NCI-H2107 treated with DMSO at 0.1 percent for 48 hours (cell line): Measurements from ENCODE around the gene DNAJC7.
"Not testable (repeated sequence)": the region's sequence is repeated elsewhere in the genome, so short reads cannot be mapped to it uniquely, and the experiment has no call there.

Source experiments
- DNase-seq: peaks from one replicate; lab custom pipeline; 2025; ENCODE audit not compliant: unreplicated experiment; lab: John Stamatoyannopoulos, UW

Gene DNAJC7

DNA sequence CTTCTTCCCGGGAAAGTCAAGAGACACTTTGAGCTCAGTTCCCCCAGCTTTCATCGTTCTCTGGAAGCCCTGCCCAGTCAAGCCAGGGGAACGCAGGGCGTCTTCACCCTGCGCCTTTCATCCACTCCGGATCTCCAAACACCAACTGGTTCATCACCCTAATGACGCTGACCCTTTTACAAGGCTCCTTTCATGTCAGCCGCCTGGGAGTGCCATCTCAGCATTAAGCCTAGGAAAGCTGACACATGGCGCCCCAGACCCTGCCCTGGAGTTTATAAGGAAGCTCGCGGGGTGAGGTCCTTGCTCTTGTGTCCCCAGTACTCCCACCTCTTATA lies 594 bp upstream of the DNAJC7 start:
- DNase-seq, result no peak

DNA sequence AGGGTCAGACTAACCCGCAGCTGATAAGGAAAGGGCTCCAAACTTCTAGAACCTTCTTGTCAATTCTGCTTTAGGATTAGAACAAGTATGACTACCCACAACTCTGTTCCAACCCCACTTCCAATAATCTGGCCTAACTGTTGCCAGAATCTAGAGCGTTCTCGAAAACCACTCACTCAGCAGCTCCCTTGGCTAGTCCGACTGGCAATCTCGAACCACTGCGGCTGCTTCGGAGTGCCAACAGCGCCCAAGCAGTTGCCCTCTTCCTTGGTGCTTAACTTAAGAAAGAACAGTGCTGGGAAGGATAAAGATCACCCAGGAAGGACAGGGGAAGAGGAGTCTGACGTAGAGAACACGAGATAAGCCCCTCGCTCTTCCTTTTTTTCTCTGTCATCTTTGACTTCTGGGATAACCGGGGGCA lies 818 bp downstream of the DNAJC7 start:
- peak; percentile 10 for DNase-seq

DNA sequence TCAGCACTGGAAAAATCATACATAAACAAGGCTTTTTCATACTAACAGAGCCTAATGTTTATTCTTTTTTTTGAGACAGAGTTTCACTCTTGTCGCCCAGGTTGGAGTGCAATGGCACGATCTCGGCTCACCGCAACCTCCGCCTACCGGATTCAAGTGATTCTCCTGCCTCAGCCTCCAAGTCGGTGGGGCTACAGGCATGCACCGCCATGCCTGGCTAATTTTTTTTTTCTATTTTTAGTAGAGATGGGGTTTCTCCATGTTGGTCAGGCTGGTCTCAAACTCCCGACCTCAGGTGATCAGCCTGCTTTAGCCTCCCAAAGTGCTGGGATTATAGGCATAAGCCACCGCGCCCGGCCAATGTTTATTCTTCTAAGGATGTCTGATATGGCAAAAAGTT lies 3.5 kb downstream of the DNAJC7 start:
- not testable (repeated sequence) for DNase-seq

GRCh38 chr17:42012363-42012762 lies 4.9 kb downstream of the DNAJC7 start:
- DNase-seq, result not testable (repeated sequence)

DNA sequence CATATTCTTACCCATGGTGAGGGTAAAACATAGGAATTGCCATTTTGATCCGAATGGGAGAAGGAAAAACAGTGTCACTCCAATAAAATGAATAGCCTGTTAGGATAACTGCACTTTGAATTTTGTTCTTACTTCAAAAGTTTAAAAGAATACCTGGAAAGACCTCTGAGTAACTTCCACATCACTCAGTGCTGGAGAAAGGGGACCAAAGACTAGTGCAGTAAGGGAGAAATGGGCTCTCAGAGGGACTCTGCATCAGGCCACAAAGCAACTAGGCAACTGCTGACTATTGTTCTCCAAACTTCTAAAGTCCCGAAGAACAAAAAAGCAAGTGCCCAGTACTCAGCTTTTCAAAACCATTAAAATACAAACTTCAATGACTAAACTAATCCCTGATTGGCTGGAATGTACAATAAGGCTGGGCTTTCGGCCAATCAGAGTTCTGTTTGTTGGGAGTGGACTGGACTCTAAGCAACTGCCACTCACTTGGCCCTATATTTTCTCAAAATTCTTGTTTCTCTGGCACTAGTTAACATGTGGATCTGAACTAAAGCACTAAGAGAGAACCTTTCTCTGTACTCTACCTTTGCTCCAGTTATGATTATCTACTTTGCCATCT lies 6.2 kb downstream of the DNAJC7 start:
- DNase-seq, result no peak

GRCh38 chr17:42010266-42010680 lies 7.0 kb downstream of the DNAJC7 start:
- DNase-seq, result not testable (repeated sequence)

- no peak for DNase-seq
Measured at GRCh38 chr17:42009170-42009569, 8.1 kb downstream of the DNAJC7 start.

- no peak for DNase-seq
Measured at GRCh38 chr17:42005166-42005565, 12.1 kb downstream of the DNAJC7 start.

GRCh38 chr17:42002792-42003301 lies 14.4 kb downstream of the DNAJC7 start:
- DNase-seq, result no peak

- DNase-seq, result no peak
Measured at GRCh38 chr17:42002175-42002791, 15.0 kb downstream of the DNAJC7 start.

- DNase-seq, result no peak
Measured at GRCh38 chr17:42001729-42002128, 15.5 kb downstream of the DNAJC7 start.

- DNase-seq, result no peak
Measured at GRCh38 chr17:42000413-42001133, 16.7 kb downstream of the DNAJC7 start.

DNA sequence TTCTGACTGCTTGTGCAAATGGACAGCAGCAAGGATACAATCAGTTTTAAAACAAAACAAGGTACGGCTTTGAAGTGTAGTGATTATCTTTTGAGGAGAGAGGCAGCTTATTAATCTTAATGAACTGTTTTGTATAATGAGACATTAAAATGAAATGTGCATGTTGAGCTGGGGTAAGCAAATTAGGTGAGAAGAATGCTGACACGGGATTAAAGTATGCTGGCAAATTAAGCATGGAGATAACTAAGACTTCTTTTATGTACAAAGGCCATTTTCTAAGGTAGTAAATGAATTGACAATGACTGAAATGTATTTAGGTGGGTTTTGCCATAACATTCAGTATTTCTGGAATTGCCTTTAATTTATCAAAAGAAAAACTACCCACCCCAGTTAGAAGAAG lies 18.7 kb downstream of the DNAJC7 start:
- no peak for DNase-seq

DNA sequence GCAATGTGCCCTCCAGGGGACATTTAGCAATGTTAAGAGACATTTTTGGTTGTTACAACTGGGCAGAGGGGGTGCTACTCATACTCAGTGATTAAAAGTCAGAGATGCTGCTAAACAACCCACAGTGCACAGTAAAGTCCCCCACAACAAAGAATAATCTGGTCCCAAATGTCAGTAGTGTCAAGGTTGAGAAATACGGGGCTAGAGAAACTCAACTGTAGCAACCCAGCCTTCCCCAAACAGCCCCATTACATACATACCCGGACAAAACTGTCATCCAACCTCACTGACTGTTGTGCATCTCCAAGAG lies 20.4 kb downstream of the DNAJC7 start:
- no peak for DNase-seq

DNA sequence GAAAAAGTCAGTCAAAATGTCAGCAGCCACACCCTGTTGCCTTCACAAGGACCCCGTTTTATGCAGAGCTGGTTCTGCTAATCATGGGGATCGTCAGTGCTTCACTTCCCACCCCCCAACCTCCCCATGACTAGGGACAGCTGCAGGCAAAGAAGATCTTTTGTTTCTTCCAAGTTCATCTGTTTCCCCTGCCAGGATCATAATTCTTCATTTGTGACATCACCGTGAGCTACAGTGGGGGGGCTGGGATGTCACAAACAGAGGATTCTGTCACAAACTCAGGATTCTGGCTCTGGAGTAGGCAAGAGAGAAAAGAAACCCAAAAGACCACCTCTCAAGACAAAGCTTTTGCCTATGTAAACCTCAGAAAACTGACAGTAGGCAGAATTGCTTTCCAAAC lies 24.7 kb downstream of the DNAJC7 start:
- DNase-seq, result no peak

GRCh38 chr17:41989702-41990419 lies 27.4 kb downstream of the DNAJC7 start:
- no peak for DNase-seq

- DNase-seq, result no peak
Measured at GRCh38 chr17:41988418-41988817, 28.8 kb downstream of the DNAJC7 start.

GRCh38 chr17:41987642-41988041 lies 29.6 kb downstream of the DNAJC7 start:
- DNase-seq, result peak; percentile 23

GRCh38 chr17:41986634-41987033 lies 30.6 kb downstream of the DNAJC7 start:
- no peak for DNase-seq

- DNase-seq, result no peak
Measured at GRCh38 chr17:41985919-41986318, 31.3 kb downstream of the DNAJC7 start.

GRCh38 chr17:41984454-41984853 lies 32.8 kb downstream of the DNAJC7 start:
- DNase-seq, result no peak
